SU-DHL-6 (cell line): ENCODE measurements around the gene VANGL1.

Experiments
- CTCF ChIP-seq: fragments of 200-600 bp; sonication (generic); IDR thresholded peaks from one replicate; pipeline ENCODE4 v1.5.1; 2017; ENCODE audit warnings: antibody characterized with exemption, mild to moderate bottlenecking, low read length, moderate library complexity; ENCODE audit not compliant: insufficient read depth, poor library complexity, severe bottlenecking
- EZH2phosphoT487 ChIP-seq: fragments of 200-600 bp; sonication (generic), shearing (Covaris generic); conservative IDR thresholded peaks from 2 replicates; pipeline ENCODE4 v1.6.1; 2018; ENCODE audit warnings: mild to moderate bottlenecking, antibody characterized with exemption, low read length, moderate library complexity, mixed read lengths

DNA sequence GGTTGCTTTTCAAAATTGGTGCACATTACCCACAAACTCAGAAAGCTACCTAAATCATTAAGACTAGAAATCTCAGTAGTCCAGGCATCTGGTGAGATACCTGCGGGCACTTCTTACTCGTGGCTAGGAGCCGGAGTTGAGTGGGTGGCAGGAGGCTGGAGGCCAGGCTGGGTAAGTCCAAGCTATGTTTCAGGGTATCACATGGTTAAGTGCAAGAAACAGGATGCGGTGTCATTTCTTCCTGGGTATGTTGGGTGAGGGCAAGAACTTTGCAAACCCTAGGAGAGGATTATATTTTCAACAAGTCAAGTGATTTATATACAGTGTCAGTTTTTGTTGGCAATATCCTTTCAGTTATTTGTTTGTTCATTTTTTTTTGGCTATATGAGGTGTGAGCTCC lies 41.0 kb downstream of the VANGL1 start:
- TF ChIP-seq CTCF (no peak), EZH2phosphoT487 (no peak)
